Activated T-helper 9 cell treated with anti-CD3 and anti-CD28 coated beads, Interleukin-2, amount 50 U/mL, for 16 hours (primary cell): Measurements from ENCODE around the gene LCA5L.
"Not testable (repeated sequence)": the region's sequence is repeated elsewhere in the genome, so short reads cannot be mapped to it uniquely, and the experiment has no call there.

Source experiments
- DNase-seq: peaks from one replicate; pipeline ENCODE4 v3.0.0-alpha.2; 2020; ENCODE audit warnings: low read depth

LCA5L gene

DNA sequence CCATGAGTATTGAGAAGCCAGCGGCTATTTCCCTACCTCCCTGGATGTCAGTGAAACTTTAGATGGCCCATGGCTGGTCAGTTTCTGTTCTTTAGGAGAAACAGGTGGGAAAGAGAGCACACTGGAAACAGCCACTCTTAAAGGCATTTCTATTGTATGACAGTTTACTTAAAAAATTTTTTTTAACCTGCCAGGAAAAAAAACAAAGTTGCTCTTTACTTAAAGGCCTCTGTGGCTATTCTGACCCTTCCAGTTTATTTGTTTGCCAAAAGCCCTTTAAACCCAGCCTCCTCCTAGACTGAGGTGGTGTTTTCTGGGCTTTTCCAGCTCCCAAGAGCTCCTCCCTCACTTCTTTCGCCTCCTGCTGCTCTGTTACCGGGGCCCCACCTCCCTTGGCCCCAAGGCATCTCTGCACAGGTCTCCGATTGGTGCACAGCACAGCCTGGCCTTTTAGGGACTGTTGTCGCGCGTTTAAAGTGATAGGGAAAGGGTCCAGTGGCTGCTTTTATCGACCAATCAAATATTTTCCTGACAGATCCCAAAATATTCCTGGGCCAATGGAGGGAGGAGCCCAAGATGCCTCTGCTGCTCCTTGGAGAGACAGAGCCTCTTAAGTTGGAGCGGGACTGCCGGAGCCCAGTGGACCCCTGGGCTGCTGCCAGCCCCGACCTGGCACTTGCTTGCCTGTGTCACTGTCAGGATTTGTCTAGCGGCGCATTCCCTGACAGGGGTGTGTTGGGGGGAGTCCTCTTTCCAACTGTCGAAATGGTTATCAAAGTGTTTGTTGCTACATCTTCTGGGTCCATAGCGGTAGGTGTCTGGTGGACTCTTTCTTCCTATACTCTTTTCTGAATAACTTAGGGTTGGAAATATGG lies 6.0 kb upstream of the LCA5L start, which contains the start of gene SH3BGR:
TSS of gene SH3BGR (plus strand) at position 639 of the 875 bp plus-strand sequence. CDS start at position 766, 127 bp downstream.
- DNase-seq = no peak

- DNase-seq = no peak
Observed at GRCh38 chr21:39447264-39447663, 1.7 kb upstream of the LCA5L start.

- no peak for DNase-seq
Observed at GRCh38 chr21:39444421-39445180, 977 bp downstream of the LCA5L start.

DNA sequence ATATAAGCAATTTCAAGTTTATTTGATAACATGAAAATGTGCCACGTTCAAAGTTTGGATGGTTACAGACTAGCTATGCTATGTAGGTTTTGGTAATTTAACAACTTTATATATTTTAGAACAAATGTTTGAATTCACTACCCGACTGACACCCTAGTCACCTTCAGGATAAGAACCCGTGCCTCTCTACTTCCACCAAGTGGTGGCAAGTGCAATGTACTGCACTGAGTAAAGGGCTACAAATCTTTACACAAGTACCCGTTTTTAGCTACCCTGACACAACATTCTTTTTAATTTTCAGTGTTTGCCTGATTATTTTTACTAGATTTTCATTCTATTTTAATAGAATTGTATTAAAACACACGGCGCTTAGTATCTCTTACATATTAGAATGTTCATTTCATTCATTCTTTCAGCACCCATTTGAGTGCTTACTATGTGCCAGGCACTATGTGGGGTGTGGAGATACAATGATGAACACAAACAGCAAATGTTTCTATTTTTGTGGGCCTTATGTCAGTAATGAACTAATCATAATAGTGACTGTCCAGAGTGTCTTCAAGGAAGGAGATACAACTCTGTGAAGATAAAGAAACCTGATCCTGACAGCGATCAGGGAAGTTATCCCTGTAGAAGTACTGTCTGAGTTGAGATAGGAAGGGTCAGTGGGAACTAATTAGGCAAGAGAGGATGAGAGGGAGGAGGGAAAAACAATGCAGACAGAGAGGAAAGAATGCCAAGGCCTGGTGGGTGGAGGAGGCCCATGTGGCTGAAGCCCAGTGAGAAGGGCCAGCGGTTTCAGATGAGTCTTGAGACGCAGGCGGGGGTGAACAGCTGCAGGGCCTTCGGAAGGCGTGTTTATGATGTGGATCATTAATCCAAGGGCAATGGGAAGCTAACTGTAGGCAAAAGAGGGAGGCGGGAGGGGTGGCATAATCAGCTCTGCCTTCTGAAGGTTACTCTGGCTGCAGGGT lies 3.8 kb downstream of the LCA5L start:
- no peak for DNase-seq

DNA sequence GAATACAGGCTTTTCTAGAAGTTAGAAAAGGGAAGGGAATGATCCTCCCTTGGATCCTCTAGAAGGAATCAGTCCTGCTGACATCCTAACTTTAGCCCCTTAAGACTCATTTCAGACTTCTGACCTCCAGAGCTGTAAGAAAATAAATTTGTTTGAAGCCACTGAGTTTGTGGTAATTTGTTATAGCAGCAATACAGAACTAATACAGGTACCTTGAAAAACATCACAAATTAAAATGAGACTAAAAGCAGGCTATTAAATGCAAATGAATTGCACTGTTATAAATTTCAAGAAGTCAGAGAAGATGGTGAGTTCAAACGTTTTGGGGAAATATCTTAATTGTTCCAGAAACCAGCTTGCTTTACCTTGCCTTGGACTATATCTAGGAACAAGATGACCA lies 6.3 kb downstream of the LCA5L start:
- DNase-seq = no peak

- DNase-seq = no peak
Observed at GRCh38 chr21:39434950-39435349, 10.6 kb downstream of the LCA5L start.

GRCh38 chr21:39430954-39431353 lies 14.6 kb downstream of the LCA5L start:
- no peak for DNase-seq

GRCh38 chr21:39430457-39430856 lies 15.1 kb downstream of the LCA5L start:
- no peak for DNase-seq

DNA sequence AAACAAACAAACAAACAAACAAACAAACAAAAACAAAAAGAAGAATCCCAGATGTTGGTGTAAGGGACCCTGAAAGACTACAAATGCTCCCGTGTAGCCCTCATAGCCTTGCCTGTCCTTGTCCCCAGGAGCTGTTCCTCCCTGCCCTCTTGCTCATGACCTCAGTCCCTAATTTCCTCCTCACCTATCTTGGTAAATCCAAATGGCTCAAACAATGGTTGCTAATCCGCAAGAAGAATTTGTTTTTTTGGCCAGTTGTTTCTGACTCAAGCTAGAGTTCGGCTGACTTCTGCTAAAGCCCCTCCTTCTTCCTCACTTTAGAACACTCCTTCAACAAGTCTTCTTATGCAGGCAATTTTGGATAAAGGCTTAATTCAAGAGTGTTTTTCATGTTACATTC lies 15.6 kb downstream of the LCA5L start:
- no peak for DNase-seq

DNA sequence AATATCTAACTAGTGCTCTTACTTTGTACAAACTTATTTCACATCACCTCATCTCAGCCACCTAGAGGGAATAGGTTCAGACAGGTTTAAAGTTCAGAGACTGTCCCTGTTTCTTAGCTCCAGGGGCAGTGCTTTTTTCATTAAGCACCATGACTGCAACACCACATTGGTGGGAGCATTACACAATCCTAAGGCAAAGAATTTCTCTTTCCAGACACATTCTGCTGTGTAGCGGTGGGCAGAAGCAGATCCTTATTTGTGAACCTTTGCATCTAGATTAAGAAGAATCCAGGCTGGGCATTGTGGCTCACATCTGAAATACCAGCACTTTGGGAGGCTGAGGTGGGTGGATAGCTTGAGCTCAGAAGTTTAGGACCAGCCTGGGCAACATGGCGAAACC lies 16.1 kb downstream of the LCA5L start:
- no peak for DNase-seq

DNA sequence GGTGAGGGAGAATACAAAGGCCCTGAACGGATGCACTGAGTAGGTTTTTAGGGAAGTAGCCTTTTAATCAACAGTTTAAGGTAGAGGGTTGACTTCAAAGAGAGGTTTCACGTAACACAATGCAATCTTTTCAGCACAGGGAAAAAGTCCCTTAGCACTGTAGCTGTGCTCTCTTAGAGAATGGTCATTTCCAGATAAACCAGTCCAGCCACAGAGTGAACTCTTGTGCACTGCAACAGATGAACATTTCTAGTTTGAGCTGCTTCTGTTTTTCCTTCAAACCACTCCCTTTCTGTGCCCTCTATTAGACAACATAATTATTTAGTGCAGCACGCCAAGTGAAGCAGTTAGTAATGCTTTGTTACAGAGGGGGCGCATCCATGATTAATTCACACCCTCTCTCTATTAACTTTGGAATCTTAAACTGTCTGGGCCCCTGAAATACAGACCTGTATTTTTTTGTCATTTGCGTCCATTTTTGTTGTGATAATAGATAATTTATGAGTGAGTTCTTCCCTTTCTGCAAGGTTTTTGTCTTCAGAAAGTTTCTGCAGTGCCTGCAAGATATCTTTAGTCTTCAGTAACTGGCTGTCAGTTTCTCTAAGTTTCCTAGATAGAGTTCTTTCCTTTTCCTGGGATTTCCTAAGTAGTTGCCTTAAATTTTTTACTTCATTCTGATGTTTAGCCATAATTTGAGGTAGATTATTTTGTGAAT lies 22.9 kb downstream of the LCA5L start:
- no peak for DNase-seq

- not testable (repeated sequence) for DNase-seq
Observed at GRCh38 chr21:39419204-39419603, 26.4 kb downstream of the LCA5L start.

GRCh38 chr21:39406065-39406464 lies 39.5 kb downstream of the LCA5L start:
- no peak for DNase-seq

DNA sequence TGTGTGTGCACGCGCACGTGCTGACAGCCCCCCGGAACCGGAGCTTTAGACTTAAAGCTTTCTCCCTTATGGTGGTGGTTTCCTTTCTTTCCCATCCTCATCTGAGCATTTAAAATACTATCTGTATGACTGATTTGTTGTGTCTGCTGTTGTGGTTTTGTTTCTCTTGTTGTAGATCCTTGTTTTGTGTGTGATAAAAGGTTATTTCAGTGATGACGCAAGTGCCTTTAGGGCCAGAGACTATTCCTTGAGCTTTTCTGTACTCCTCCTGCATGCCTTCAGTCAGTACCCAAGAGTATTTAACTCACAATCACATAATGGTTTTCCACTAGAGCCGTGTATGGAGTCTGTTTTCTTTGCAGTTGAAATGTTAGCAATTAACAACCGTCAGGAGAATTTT lies 45.4 kb downstream of the LCA5L start:
- no peak for DNase-seq

DNA sequence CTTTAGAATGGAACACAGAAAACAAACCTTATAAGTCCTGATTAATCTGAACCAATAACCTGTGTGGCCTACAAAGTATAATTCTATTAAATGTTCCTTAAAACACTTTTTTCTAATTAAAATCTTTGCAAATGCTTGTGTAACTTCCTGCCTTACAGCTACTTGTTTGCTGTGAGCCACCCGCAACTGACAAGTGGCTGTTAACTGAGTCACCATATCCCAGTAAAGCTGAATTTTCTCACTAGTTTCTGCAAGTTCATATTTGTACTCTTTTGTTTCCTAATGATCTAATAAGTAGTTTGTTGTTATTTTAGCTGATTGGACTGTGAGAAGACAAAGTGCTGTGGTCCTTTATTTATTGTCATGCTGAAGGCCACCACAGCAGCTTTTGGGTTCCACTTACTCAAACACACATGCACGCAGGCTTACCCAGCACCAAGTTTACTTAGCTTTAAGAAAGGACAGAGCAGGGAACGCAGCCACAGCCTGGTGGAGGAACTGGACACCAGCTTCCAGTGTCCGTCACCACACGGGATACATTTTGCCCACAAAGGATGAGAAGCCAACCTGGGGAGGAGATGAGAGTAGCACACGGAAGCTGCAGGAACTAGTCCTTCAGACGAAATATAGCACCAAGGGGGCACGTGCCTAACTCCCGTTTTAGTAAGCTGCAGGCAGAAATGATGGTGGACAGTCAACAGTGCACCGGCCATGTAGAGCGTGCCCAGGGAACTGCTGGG lies 47.8 kb downstream of the LCA5L start:
- DNase-seq = no peak

GRCh38 chr21:39392981-39393380 lies 52.6 kb downstream of the LCA5L start:
- no peak for DNase-seq

DNA sequence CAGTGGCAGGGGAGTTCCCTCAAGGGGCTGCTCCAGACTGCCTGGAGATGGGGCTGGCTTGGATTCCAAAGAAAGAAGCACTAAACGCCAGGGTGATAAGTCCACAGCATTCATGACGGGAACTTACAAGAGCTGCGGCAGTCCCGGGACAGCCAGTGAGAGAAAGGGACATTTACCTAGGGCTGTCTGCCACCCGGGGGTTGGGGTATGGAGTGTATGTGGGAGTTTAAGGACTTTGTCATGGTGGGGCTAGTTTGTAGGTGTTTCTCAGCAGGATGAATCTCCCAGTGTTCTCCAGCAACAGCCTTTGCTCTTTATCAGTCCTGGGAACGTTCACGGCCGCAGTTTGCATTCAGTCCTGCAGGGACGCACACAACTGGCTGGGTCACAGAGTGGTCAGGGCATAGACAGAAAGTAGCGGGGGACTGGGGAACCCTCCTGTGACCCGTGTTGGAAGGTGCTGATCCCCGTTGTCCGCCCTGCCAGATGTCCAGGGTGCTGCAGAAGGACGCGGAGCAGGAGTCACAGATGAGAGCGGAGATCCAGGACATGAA lies 55.3 kb downstream of the LCA5L start:
- DNase-seq = no peak

- no peak for DNase-seq
Observed at GRCh38 chr21:39388811-39389155, 56.8 kb downstream of the LCA5L start.

- peak; percentile 86 for DNase-seq
Observed at GRCh38 chr21:39388038-39388810, 57.4 kb downstream of the LCA5L start.
